ENCODE data around the gene KRTAP9-7. TPM values are rescaled to one million over a fixed set of nuclear protein-coding genes. Genes with fewer than 3 reads are reported as not detected.
A peak's percentile ranks its signal among the peaks of the same experiment; 100 is the strongest.

Gene KRTAP9-7
- total and polyA plus RNA-seq, 2 donors from 2014 or later: not detected

GRCh38 chr17:41294016-41294415, 18.5 kb downstream of the KRTAP9-7 start:
- no peak overlapping the region for H3K27ac ChIP-seq (ENCODE audit: low read depth in 2 of 2, low read length in 2 of 2)
- H3K9me3 ChIP-seq (ENCODE audit: control insufficient read depth in 2 of 3, insufficient read depth in 1 of 3, low read length in 3 of 3): no peaks in the 10 kb centered on the region
- no peaks in the 10 kb centered on the region for H3K36me3 ChIP-seq (ENCODE audit: control insufficient read depth in 2 of 3, insufficient read depth in 3 of 3, low read length in 3 of 3)
- H3K27me3 ChIP-seq (ENCODE audit: control insufficient read depth, insufficient read depth, low read length): no peaks in the 10 kb centered on the region
- no peaks in the 10 kb centered on the region for H3K4me1 ChIP-seq (ENCODE audit: control insufficient read depth in 2 of 3, insufficient read depth in 2 of 3, low read depth in 1 of 3, low read length in 3 of 3)
- intact Hi-C loops (cut with DNase I): no loop called here
- H3K4me3 ChIP-seq (ENCODE audit: low read length in 3 of 3): no peak overlapping the region
- DNase-seq: no peak
- H3K9ac ChIP-seq (ENCODE audit: low read length in 3 of 3): no peak overlapping the region
- no peak for FAIRE-seq
- TF ChIP-seq CTCF (IDR thresholded peaks at IDR 0.05; ENCODE audit: borderline replicate concordance, extremely low read depth, insufficient read depth): no peak

- Histone ChIP-seq H3K4me1 (ENCODE audit: control insufficient read depth in 2 of 3, insufficient read depth in 2 of 3, low read depth in 1 of 3, low read length in 3 of 3) (no peaks in the 10 kb centered on the region), H3K27me3 (ENCODE audit: control insufficient read depth, insufficient read depth, low read length) (no peaks in the 10 kb centered on the region), H3K9ac (ENCODE audit: low read length in 3 of 3) (no peak overlapping the region), H3K9me3 (ENCODE audit: control insufficient read depth in 2 of 3, insufficient read depth in 1 of 3, low read length in 3 of 3) (no peaks in the 10 kb centered on the region), H3K4me3 (ENCODE audit: low read length in 3 of 3) (no peak overlapping the region), H3K27ac (ENCODE audit: low read depth in 2 of 2, low read length in 2 of 2) (no peak overlapping the region), H3K36me3 (ENCODE audit: control insufficient read depth in 2 of 3, insufficient read depth in 3 of 3, low read length in 3 of 3) (no peaks in the 10 kb centered on the region)
- DNase-seq (peak in 2 of 5 donors; percentile 21 to 23), FAIRE-seq (no peak)
- intact Hi-C loops (cut with DNase I): no loop called here
- TF ChIP-seq CTCF (IDR thresholded peaks at IDR 0.05; ENCODE audit: borderline replicate concordance, extremely low read depth, insufficient read depth): no peak
These were observed 21.3 kb downstream of the KRTAP9-7 start for GRCh38 chr17:41296846-41297245.

GRCh38 chr17:41298458-41299135, 23.1 kb downstream of the KRTAP9-7 start:
- intact Hi-C loops (cut with DNase I): no loop called here
- no peak overlapping the region for H3K4me3 ChIP-seq (ENCODE audit: low read length in 3 of 3)
- TF ChIP-seq CTCF (IDR thresholded peaks at IDR 0.05; ENCODE audit: borderline replicate concordance, extremely low read depth, insufficient read depth): no peak
- H3K27ac ChIP-seq (ENCODE audit: low read depth in 2 of 2, low read length in 2 of 2): no peak overlapping the region
- no peaks in the 10 kb centered on the region for H3K4me1 ChIP-seq (ENCODE audit: control insufficient read depth in 2 of 3, insufficient read depth in 2 of 3, low read depth in 1 of 3, low read length in 3 of 3)
- H3K27me3 ChIP-seq (ENCODE audit: control insufficient read depth, insufficient read depth, low read length): no peaks in the 10 kb centered on the region
- no peaks in the 10 kb centered on the region for H3K36me3 ChIP-seq (ENCODE audit: control insufficient read depth in 2 of 3, insufficient read depth in 3 of 3, low read length in 3 of 3)
- FAIRE-seq (no peak), DNase-seq (no peak)
- no peaks in the 10 kb centered on the region for H3K9me3 ChIP-seq (ENCODE audit: control insufficient read depth in 2 of 3, insufficient read depth in 1 of 3, low read length in 3 of 3)
- no peak overlapping the region for H3K9ac ChIP-seq (ENCODE audit: low read length in 3 of 3)
